Measurements from ENCODE around the gene TMEM178B. TPM values are rescaled to one million over a fixed set of nuclear protein-coding genes. Genes with fewer than 3 reads are reported as not detected.
"Not testable (repeated sequence)": the region's sequence is repeated elsewhere in the genome, so short reads cannot be mapped to it uniquely, and the experiment has no call there.

Gene TMEM178B
- total RNA-seq, 1 donor from 2014 or later = 19.7 TPM

GRCh38 chr7:141113131-141113530 is 39.3 kb downstream of the TMEM178B start:
- Mint-ChIP-seq H3K4me3 (no peak overlapping the region), H3K9me3 (no peaks in the 10 kb centered on the region), H3K27ac (ENCODE audit: unreplicated experiment) (no peak overlapping the region), H3K36me3 (ENCODE audit: low read depth) (peaks cover 3% of the 10 kb centered on the region), H3K27me3 (ENCODE audit: low read depth) (no peaks in the 10 kb centered on the region), H3K4me1 (peaks cover 5% of the 10 kb centered on the region)
- DNase-seq (ENCODE audit: low read depth, low spot score) = no peak
- TF ChIP-seq, protein P1, sequence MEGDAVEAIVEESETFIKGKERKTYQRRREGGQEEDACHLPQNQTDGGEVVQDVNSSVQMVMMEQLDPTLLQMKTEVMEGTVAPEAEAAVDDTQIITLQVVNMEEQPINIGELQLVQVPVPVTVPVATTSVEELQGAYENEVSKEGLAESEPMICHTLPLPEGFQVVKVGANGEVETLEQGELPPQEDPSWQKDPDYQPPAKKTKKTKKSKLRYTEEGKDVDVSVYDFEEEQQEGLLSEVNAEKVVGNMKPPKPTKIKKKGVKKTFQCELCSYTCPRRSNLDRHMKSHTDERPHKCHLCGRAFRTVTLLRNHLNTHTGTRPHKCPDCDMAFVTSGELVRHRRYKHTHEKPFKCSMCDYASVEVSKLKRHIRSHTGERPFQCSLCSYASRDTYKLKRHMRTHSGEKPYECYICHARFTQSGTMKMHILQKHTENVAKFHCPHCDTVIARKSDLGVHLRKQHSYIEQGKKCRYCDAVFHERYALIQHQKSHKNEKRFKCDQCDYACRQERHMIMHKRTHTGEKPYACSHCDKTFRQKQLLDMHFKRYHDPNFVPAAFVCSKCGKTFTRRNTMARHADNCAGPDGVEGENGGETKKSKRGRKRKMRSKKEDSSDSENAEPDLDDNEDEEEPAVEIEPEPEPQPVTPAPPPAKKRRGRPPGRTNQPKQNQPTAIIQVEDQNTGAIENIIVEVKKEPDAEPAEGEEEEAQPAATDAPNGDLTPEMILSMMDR (conservative IDR thresholded peaks at IDR 0.05) = no peak

DNA sequence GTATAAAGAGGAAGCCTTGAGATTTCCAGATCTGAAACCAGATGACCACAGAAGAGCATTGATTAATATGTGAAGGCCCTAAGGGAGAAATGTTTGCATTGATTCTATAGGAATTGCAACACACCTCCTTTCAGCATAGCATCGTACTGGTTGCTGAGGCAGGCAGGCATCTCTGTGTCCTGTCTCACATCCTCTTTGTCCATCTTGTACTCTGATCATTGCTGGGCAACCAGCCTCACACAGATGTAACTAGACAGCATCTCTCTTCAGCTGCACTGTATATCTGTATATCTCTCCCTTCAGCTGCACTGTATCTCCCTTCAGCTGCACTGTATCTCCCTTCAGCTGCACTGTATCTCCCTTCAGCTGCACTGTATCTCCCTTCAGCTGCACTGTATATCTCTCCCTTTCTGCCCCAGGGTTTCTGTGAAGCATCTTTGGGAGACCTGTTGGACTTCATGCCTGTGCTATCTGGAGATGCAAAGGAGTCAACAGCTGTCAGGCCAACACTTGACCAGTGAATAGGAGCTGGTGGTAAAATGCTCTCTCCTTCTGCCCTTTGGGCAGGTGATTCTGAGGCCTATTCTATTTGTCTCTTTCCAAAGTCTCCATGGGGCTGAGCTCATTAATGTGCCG is 40.3 kb downstream of the TMEM178B start:
- Mint-ChIP-seq H3K36me3 (ENCODE audit: low read depth) (peaks cover 3% of the 10 kb centered on the region), H3K27me3 (ENCODE audit: low read depth) (no peaks in the 10 kb centered on the region), H3K4me1 (peaks cover 13% of the 10 kb centered on the region), H3K4me3 (no peak overlapping the region), H3K27ac (ENCODE audit: unreplicated experiment) (no peak overlapping the region), H3K9me3 (no peaks in the 10 kb centered on the region)
- TF ChIP-seq, protein P1 (conservative IDR thresholded peaks at IDR 0.05) = no peak
- DNase-seq (ENCODE audit: low read depth, low spot score) = no peak

- no peaks in the 10 kb centered on the region for H3K27me3 Mint-ChIP-seq (ENCODE audit: low read depth)
- TF ChIP-seq, protein P1 (conservative IDR thresholded peaks at IDR 0.05) = no peak
- H3K9me3 Mint-ChIP-seq = no peaks in the 10 kb centered on the region
- peaks cover 3% of the 10 kb centered on the region for H3K36me3 Mint-ChIP-seq (ENCODE audit: low read depth)
- peaks cover 22% of the 10 kb centered on the region for H3K4me1 Mint-ChIP-seq
- DNase-seq (ENCODE audit: low read depth, low spot score) = no peak
- H3K4me3 Mint-ChIP-seq = no peak overlapping the region
- no peak overlapping the region for H3K27ac Mint-ChIP-seq (ENCODE audit: unreplicated experiment)
These were observed 42.1 kb downstream of the TMEM178B start for GRCh38 chr7:141115965-141116364.

DNA sequence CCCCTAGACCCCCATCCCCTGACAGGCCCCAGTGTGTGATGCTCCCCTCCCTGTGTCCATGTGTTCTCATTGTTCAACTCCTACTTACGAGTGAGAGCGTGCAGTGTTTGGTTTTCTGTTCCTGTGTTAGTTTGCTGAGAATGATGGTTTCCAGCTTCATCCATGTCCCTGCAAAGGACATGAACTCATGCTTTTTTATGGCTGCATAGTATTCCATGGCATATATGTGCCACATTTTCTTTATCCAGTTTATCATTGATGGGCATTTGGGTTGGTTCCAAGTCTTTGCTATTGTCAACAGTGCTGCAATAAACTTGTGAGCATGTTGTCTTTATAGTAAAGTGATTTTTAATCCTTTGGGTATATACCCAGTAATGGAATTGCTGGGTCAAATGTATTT is 42.8 kb downstream of the TMEM178B start:
- not testable (repeated sequence) for H3K27ac Mint-ChIP-seq (ENCODE audit: unreplicated experiment); H3K27me3 Mint-ChIP-seq (ENCODE audit: low read depth); H3K4me3 Mint-ChIP-seq; DNase-seq (ENCODE audit: low read depth, low spot score); H3K9me3 Mint-ChIP-seq; H3K36me3 Mint-ChIP-seq (ENCODE audit: low read depth)
- H3K4me1 Mint-ChIP-seq = peaks cover 29% of the 10 kb centered on the region

DNA sequence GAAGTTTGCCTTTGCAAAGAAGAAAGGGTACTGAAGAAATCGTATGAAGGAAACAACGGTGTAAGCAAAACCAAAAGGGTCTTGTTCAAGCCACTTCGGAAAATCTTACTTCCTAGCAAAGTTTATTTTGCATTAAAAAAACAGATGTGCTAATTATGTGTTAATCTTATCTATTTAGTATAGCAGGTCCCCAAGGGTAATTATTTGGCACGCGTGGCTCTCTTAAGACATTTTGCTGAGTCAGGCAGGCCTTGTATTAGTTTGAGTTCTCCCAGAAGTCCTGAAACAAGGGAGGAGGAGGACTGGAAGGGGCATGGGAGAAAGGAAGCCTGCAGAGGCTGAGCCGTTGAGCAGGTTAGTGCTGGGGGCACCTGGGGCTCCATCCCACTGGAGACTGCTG is 44.9 kb downstream of the TMEM178B start:
- H3K36me3 Mint-ChIP-seq (ENCODE audit: low read depth) = peaks cover 3% of the 10 kb centered on the region
- no peaks in the 10 kb centered on the region for H3K9me3 Mint-ChIP-seq
- H3K27me3 Mint-ChIP-seq (ENCODE audit: low read depth) = no peaks in the 10 kb centered on the region
- H3K27ac Mint-ChIP-seq (ENCODE audit: unreplicated experiment) = no peak overlapping the region
- no peak overlapping the region for H3K4me3 Mint-ChIP-seq
- no peak for DNase-seq (ENCODE audit: low read depth, low spot score)
- H3K4me1 Mint-ChIP-seq = peaks cover 39% of the 10 kb centered on the region
- TF ChIP-seq, protein P1 (conservative IDR thresholded peaks at IDR 0.05) = no peak

DNA sequence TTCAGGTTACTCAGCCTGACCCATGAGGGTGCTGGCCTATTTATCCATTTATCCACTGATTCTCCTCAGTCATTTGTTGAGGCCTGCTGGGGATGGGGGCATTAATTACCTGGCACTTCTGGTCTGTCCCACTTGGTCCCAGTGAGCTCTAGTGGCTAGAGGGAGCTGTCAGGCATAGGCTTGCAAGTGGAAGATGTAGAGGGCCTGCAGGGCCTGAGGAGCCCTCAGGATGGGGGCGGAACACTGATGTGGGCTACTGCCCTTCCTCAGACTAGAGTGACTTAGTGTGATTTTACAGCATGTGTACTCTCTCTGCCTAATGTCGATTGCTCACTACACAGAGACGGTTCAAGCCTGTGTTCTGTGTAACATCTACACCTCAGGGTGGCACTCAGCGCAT is 45.3 kb downstream of the TMEM178B start:
- no peaks in the 10 kb centered on the region for H3K9me3 Mint-ChIP-seq
- no peak for DNase-seq (ENCODE audit: low read depth, low spot score)
- H3K36me3 Mint-ChIP-seq (ENCODE audit: low read depth) = peaks cover 3% of the 10 kb centered on the region
- peak overlapping the region; percentile 15 for H3K27ac Mint-ChIP-seq (ENCODE audit: unreplicated experiment)
- H3K4me3 Mint-ChIP-seq = no peak overlapping the region
- peaks cover 39% of the 10 kb centered on the region for H3K4me1 Mint-ChIP-seq
- TF ChIP-seq, protein P1 (conservative IDR thresholded peaks at IDR 0.05) = no peak
- H3K27me3 Mint-ChIP-seq (ENCODE audit: low read depth) = no peaks in the 10 kb centered on the region
